Endothelial cell of umbilical vein (primary cell): ENCODE data around the gene CHSY1.

Experiments used
- EZH2 ChIP-seq: IDR thresholded peaks from 2 replicates; pipeline ENCODE4 v1.6.1; 2012; ENCODE audit warnings: borderline replicate concordance, low read depth, mild to moderate bottlenecking, moderate library complexity, low read length, inconsistent platforms; ENCODE audit not compliant: severe bottlenecking
- FOS ChIP-seq: IDR thresholded peaks from 2 replicates; pipeline ENCODE4 v1.6.1; 2011; ENCODE audit warnings: mild to moderate bottlenecking, low read length, moderate library complexity, borderline replicate concordance; ENCODE audit not compliant: insufficient read depth
- JUN ChIP-seq: IDR thresholded peaks from 2 replicates; pipeline ENCODE4 v1.6.1; 2011; ENCODE audit warnings: borderline replicate concordance, low read depth; ENCODE audit not compliant: insufficient read length, insufficient read depth
- POLR2A ChIP-seq: IDR thresholded peaks from 2 replicates; pipeline ENCODE4 v1.6.1; 2012; ENCODE audit warnings: low read depth, mild to moderate bottlenecking, control low read depth, low read length
- POLR2AphosphoS5 ChIP-seq: IDR thresholded peaks from 2 replicates; pipeline ENCODE4 v1.6.1; 2012; ENCODE audit warnings: low read depth, mild to moderate bottlenecking, control low read depth, low read length, moderate library complexity; ENCODE audit not compliant: insufficient read depth
- TF ChIP-seq, protein P1 (sequence below), 2 donors: IDR thresholded peaks; 1 replicate in 1 of 2; 2 replicates in 1 of 2; pipeline ENCODE4 v1.5.1; 2011; ENCODE audit warnings: low read length in 2 of 2, mild to moderate bottlenecking in 2 of 2, moderate library complexity in 2 of 2, control low read depth in 1 of 2, inconsistent platforms in 1 of 2, low read depth in 1 of 2; ENCODE audit not compliant: insufficient read depth in 1 of 2; ENCODE audit errors: extremely low read depth in 1 of 2
- TF ChIP-seq, protein P2 (sequence below): IDR thresholded peaks from 2 replicates; pipeline ENCODE4 v1.6.1; 2011; ENCODE audit not compliant: insufficient read depth, insufficient read length

- TF ChIP-seq POLR2A = no peak
- TF ChIP-seq, protein P1, sequence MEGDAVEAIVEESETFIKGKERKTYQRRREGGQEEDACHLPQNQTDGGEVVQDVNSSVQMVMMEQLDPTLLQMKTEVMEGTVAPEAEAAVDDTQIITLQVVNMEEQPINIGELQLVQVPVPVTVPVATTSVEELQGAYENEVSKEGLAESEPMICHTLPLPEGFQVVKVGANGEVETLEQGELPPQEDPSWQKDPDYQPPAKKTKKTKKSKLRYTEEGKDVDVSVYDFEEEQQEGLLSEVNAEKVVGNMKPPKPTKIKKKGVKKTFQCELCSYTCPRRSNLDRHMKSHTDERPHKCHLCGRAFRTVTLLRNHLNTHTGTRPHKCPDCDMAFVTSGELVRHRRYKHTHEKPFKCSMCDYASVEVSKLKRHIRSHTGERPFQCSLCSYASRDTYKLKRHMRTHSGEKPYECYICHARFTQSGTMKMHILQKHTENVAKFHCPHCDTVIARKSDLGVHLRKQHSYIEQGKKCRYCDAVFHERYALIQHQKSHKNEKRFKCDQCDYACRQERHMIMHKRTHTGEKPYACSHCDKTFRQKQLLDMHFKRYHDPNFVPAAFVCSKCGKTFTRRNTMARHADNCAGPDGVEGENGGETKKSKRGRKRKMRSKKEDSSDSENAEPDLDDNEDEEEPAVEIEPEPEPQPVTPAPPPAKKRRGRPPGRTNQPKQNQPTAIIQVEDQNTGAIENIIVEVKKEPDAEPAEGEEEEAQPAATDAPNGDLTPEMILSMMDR (IDR thresholded peaks at IDR 0.05; ENCODE audit: extremely low read depth in 1 of 2, insufficient read depth in 1 of 2, low read depth in 1 of 2, low read length in 2 of 2) = no peak
- TF ChIP-seq POLR2AphosphoS5 = no peak
- TF ChIP-seq JUN = no peak
- TF ChIP-seq, protein P2, sequence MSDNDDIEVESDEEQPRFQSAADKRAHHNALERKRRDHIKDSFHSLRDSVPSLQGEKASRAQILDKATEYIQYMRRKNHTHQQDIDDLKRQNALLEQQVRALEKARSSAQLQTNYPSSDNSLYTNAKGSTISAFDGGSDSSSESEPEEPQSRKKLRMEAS = no peak
- no peak for TF ChIP-seq FOS
- TF ChIP-seq EZH2 = no peak
Observed at GRCh38 chr15:101239724-101240136, 12.1 kb downstream of the CHSY1 start.
